ENCODE measurements around the gene KAZN. TPM values are rescaled to one million over a fixed set of nuclear protein-coding genes. Genes with fewer than 3 reads are reported as not detected.

The KAZN gene
- polyA plus RNA-seq, 3 donors = 2.6 to 13.7 (median 10.8) TPM

DNA sequence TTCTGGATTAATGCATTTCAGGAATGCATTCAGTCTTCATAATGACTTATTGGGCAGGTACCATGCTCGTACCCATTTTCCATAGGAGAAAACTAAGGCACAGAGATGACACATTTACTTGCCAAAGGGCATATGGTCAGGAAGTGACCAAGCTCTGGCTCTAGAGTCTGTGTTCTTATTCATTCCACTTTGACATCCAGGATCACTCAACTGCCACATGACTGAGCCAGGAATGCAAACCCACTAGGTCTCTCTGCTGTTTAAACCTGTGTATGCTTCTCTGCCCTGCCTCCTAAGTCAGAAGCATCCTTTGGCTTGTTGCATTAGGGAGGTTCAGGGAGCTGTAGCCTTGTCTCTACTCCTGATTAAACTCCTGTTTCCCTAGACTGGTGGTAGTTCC, 7.5 kb downstream of the KAZN start:
- no peak overlapping the region for H3K27ac ChIP-seq (ENCODE audit: low read depth, low read length)
- 91 to 94% (median 92%) methylated on average over 1 of the region's 1 CpG for WGBS, 3 donors

DNA sequence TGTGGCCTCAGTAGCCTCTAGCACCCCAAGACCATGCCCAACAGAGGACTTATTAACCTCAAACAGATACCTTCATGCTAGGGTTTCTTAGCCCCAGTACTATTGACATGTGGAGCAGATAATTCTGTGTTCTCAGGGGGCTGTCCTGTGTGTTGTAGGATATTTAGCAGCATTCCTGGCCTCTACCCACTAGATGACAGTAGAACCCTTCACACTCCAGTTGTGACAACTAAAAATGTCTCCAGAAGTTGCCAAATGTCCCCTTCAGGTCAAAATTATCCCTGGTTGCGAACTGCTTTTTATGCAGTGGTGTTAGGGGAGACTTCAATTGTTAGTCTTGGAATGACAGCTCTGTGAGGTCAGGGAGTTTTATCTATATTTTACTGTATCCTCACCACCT, 8.1 kb downstream of the KAZN start:
- 0 to 40% (median 38%) methylated on average over 1 of the region's 1 CpG for WGBS, 3 donors
- no peak overlapping the region for H3K27ac ChIP-seq (ENCODE audit: low read depth, low read length)

DNA sequence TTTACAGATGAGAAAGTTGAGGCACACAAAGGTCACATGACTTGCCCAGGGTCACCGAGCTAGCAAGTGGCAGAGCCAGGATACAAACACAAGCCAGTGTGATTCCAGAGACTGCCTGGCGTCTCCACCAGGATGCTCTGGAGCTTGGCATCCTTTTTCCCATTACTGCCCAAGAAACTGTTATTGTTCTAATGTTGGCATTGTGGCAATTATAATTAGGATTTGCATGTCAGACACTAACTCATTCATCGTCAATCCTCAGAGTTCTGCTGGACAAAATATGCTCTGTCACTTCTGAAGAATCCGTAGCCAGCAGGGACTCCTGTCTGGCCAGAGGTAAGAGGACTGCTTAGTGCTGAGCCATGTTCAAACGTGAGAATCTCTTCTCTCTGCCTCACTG, 8.8 kb downstream of the KAZN start:
- WGBS, 3 donors = 70 to 83% (median 76%) methylated on average over 5 of the region's 5 CpGs
- no peak overlapping the region for H3K27ac ChIP-seq (ENCODE audit: low read depth, low read length)

DNA sequence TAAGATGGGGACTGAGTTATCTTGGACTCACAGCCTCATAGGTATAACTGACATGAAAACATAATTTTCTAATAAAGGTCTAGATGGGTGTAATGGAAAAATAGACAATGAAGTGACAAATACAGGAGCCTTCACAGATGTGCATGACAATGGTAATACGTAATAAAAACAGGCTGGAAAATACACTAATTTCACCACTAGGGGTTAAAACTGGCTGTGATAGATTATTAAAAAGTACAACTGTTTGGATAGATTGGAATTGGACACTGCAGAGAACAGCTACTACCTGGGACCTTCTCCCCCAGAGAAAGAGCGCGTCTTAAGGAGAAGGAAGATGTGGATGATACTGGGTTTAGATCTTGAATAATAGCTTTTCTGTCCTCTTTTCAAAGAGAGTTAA, 9.8 kb downstream of the KAZN start:
- H3K27ac ChIP-seq (ENCODE audit: low read depth, low read length) = no peak overlapping the region
- 90 to 96% (median 94%) methylated on average over 3 of the region's 3 CpGs for WGBS, 3 donors

DNA sequence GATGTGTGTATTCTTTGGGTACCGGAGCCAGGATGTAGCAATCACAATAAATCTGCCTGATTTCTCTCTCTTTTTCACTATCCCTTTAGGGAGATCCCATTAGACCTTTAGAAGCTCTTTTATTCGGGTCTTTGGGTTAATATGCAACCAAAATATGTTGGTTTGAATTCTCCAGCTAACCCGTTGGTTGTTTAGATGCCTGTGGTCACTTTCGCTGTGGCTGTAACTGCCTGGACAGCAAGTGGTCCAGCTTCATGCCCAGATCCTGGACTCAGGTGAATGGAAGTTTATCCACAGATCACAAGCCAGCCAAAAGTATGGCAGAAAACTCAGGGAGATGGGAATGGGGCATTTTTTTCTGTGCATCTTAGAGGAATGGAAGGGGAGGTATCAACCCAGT, 12.3 kb downstream of the KAZN start:
- H3K27ac ChIP-seq (ENCODE audit: low read depth, low read length) = no peak overlapping the region
- 57 to 86% (median 79%) methylated on average over 4 of the region's 4 CpGs for WGBS, 3 donors

DNA sequence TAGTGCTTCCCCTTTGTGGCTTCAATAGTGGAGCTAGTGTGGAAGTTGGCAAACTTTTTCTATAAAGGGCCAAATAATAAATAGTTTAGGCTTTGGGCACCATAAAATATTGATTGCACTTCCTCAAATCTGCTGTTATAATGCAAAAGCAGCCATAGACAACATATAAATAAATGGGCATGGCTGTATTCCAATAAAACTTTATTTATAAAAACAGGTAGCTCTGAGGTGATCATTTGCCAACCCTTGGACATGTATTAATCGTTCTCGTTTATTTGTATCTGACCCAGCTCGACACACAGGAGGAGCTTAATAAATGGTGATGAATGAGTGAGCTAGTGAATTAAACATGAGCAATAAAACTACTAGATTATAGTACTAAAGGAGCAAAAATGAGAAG, 13.3 kb downstream of the KAZN start:
- no peak overlapping the region for H3K27ac ChIP-seq (ENCODE audit: low read depth, low read length)
- 81 to 91% (median 90%) methylated on average over 3 of the region's 3 CpGs for WGBS, 3 donors

DNA sequence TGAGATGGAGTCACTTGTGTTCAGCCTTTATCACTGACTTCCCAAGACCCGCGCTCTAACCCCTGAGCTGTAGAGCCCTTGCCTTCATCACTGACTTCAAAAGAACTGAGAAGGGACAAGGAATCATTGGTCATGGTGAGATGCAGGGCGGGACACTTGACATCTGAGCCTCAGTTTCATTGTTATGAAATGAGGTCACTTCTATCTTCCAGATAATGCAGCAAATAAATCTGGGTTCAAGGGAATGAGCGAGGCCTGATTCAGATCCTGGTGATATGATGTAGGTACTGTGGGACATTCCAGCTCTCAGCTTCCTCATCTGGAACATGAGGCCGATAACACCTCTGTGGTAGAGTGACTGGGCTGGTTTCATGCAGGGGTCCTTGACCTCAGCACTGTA, 13.8 kb downstream of the KAZN start:
- WGBS, 3 donors = 76 to 95% (median 93%) methylated on average over 5 of the region's 5 CpGs
- H3K27ac ChIP-seq (ENCODE audit: low read depth, low read length) = no peak overlapping the region

DNA sequence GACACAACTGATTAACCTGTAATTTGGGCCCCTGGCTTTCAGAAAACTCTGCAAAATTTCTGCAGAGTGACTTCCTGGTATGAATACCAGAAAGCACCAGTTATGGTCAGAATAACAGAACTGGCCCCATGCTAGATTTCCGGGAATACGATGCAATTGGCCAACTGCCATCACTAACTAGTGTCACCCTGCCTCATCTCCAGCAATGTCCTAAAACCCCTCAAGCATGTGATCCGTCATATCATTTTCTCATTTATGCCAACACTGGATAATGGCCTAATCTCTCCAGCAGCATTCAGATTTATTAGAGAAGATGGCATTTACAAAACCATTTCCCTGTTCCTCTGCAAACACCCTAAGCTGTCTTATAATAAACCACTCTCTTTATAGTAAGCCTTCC, 15.4 kb downstream of the KAZN start:
- H3K27ac ChIP-seq (ENCODE audit: low read depth, low read length) = no peak overlapping the region
- 57 to 67% (median 57%) methylated on average over 3 of the region's 3 CpGs for WGBS, 3 donors

DNA sequence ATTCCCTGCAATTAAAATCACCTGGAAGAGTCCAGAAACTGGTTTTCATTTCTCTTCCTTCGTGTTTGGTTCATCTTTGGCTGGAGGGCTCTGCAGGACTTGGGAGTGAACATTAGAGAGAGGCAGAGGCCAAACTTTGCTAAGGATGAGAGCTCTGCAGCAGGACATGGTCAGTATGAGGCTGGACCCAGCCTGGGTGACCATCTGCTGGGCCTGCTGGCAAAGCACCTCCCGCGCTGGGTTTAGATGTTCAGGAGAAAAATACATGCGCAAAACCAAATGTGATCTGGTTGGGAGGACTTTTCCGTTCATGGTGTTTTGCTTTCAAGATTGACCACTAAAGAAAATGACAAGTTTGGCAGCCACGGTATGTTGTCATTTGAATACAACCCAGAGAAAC, 15.9 kb downstream of the KAZN start:
- no peak overlapping the region for H3K27ac ChIP-seq (ENCODE audit: low read depth, low read length)
- WGBS, 3 donors = 86% methylated on average over 6 of the region's 6 CpGs

DNA sequence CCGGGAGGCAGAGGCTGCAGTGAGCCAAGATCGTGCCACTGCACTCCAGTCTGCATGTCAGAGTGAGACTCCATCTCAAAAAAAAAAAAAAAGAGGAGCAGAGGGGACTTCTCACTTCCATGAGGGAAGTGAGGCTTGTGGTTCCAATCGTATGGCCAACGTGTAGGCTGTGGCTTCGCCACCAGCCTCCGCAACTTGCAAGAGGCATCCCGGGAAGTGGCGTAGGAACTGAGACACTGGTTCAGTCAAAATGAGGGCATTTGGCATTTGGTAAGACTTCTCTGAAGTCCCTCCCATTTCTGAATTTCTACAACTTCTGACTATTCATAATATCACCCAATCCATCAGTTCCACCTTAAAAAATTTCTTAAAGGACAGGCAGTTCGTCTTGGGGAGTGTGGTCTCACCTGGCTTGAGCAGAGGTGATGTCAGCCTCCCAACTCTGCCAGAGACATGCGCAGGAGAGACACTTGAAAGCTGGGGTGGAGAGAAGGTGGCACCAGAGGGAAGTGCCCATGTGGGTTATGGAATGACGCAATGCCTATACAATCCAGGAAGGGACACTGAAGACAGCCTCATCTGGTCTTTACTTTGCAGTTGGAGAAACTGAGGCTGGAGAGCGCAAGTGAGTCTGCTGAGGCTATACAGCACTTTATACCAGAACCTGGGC, 17.2 kb downstream of the KAZN start:
- H3K27ac ChIP-seq (ENCODE audit: low read depth, low read length) = no peak overlapping the region
- WGBS, 3 donors = 79 to 88% (median 80%) methylated on average over 12 of the region's 12 CpGs

DNA sequence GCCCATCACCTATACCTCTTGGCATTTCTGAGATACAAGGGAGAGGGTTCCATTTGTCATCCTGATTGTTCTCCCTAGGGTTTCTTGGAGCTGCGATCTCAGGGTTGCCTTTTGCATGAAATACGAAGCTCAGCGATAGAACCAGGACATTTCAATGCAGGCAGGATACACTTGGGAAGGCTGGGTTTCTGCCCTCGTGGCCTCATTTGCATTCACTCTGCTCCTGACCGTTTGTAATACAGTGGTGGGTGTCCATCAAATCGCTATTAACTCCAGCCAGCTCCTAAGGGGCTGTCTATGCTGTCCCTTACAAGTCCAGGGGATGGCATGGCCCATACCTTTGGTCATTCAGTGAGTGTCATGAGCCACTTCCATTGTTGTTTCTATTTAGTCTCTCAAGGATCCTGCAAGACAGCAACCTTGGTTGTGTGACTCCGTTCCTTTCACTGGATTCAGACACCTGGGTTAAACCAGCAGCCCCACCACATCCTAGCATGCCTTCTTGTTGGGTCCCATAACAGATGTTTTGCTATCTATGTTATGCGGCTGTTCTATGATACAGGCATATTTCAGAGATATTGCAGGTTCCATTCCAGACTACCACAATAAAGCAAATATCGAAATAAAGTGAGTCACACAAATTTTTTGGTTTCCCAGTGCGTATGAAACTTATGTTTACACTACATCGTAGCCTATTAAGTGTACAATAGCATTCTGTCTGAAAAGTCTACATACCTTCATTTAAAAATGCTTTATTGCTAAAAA, 18.3 kb downstream of the KAZN start:
- 64 to 74% (median 73%) methylated on average over 11 of the region's 11 CpGs for WGBS, 3 donors
- H3K27ac ChIP-seq (ENCODE audit: low read depth, low read length) = no peak overlapping the region

DNA sequence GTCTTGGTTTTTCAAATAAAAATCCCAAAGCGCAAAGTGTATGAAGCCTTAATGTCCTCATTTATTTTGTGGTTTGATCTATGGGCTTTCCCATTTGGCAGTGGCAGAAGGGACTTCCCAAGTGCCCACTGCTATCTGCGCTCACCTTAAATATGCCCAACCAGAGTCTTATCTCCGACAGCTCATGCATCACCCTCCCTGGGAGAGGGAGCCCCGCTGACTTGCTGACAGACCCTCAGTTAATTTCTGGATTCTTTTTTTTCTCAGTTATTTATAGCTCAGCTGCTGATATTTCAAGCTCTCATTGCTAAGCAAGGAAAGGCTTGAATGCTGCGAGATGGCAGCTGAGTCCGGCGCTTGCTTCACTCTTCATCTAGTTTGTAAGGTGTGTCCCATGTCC, 19.3 kb downstream of the KAZN start:
- H3K27ac ChIP-seq (ENCODE audit: low read depth, low read length) = no peak overlapping the region
- 70 to 90% (median 87%) methylated on average over 7 of the region's 7 CpGs for WGBS, 3 donors

DNA sequence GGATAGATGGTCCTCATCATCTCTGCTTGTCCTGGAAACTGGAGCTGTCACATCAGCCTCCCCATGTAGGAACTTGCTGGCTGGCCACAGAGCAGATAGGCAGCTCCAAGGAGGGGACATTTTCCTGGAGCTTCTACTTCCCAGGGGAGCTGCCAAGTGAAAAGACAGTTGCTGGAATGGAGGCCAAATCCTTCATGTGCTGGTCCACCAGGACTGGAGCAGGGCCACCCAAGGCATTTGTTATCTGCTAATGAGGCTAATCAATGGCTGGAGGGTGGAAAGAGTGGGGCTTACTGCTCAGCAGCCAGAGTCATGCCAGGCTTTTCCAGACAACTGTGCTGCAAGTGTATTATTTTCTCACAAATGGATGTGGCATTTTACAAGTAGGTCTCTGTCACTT, 22.5 kb downstream of the KAZN start:
- H3K27ac ChIP-seq (ENCODE audit: low read depth, low read length) = no peak overlapping the region

DNA sequence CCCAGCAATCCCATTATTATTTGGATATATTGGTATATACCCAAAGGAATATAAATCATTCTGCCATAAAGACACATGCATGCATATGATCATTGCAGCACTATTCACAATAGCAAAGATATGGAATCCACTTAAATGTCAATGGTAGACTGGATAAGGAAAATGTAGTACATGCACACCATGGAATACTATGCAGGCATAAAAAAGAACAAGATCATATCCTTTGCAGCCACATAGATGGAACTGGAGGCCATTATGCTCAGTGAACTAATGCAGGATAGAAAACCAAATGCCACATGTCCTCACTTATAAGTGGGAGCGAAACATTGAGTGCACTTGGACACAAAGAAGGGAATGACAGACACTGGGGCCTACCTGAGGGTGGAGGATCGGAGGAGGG, 24.6 kb downstream of the KAZN start:
- no peak overlapping the region for H3K27ac ChIP-seq (ENCODE audit: low read depth, low read length)
- WGBS, 3 donors = 93 to 95% (median 94%) methylated on average over 2 of the region's 2 CpGs

DNA sequence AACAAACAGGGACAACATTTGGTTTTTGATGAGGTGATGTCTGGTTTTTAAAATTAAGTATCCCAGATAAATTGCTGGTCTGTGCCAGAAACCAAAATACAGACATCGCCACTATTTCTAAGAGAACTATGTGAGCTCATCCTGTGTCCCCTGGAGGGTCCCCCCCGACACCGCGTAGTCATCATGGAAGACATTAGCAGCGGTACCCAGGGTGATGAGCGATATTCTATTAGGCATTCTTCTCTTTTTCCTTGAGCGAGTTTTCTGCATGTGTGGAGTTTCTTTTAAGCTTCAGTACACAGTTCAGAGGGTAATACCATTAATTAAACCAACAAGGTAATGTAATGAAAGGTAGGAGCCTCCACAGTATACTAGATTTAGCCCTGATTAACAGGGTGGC, 26.5 kb downstream of the KAZN start:
- no peak overlapping the region for H3K27ac ChIP-seq (ENCODE audit: low read depth, low read length)
- WGBS, 3 donors = 92 to 96% (median 92%) methylated on average over 7 of the region's 7 CpGs

DNA sequence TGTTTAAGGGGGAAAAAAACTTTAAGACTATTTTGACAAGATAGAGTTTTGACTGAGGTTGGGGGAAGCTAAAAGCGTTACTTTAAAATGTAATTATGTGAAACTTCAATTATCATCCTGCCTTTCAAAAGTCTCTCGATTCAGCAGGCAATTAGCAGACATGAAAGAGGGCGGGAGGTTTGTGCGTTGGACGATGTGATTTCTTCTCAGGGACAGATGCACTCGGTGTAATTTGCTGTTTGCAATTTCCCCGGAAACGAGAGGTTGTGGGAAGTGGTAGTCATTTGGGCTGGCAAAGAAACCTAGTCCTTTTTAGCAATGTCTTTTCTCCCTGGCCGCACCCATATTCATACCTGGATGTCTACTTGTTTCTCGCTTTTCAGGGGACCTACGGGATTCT, 27.1 kb downstream of the KAZN start:
- 58 to 80% (median 79%) methylated on average over 11 of the region's 11 CpGs for WGBS, 3 donors
- no peak overlapping the region for H3K27ac ChIP-seq (ENCODE audit: low read depth, low read length)

DNA sequence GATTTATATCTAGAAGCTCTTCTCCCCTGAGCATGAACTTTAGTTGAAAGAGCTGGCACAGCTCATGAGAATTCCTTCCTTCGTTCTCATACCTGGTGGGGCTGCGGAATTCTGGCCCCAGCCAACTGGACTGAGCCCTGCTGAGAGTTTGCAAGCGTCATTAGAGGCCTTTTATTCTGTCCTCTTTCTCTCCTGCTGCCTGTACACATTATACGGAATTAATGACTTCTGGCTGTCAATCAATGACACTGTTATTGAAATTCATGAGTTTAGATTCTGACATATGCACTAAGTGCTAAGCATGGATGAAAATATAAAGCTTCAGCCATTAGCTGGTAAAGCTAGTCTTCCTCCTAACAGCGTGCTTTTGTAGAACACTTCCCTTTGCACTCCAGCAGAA, 27.5 kb downstream of the KAZN start:
- no peak overlapping the region for H3K27ac ChIP-seq (ENCODE audit: low read depth, low read length)

DNA sequence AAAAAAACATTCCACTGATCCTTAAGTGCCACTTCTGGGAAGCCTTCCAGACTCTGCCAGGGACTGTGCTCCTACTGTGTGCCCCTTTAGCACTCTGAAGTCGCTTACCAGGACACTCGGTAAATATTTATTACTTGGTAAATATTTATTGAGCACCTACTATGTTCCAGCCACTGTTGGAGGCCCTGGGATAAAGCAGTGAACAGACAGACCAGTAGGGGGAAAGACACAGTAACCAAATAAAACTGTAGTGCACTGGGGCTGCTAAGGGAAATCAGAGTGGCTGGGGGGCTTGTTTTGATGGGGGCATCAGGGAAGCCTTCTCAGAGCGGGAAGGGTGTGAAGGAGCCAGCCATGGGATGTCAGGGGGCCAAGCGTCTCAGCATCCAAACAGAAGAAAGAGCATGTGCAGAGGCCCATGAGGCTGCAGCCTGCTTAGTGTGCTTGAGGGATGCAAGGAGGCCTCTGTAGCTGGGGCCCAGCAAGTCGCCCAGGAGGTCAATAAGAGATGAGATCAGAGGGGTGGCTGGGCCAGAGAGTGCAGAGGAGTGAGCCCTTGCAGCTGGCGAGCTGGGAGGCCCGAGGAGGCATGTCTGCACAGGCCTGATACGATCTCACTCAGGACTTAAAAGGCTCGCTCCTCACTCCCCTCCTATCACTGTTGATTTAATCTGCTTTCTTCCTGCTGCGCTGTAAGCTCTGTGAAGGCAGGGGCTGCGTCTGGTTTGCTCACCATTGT, 28.6 kb downstream of the KAZN start:
- H3K27ac ChIP-seq (ENCODE audit: low read depth, low read length) = no peak overlapping the region

More for the DNA sequence above, 27.5 kb downstream of the KAZN start:
- 64 to 85% (median 85%) methylated on average over 5 of the region's 5 CpGs for WGBS, 3 donors

DNA sequence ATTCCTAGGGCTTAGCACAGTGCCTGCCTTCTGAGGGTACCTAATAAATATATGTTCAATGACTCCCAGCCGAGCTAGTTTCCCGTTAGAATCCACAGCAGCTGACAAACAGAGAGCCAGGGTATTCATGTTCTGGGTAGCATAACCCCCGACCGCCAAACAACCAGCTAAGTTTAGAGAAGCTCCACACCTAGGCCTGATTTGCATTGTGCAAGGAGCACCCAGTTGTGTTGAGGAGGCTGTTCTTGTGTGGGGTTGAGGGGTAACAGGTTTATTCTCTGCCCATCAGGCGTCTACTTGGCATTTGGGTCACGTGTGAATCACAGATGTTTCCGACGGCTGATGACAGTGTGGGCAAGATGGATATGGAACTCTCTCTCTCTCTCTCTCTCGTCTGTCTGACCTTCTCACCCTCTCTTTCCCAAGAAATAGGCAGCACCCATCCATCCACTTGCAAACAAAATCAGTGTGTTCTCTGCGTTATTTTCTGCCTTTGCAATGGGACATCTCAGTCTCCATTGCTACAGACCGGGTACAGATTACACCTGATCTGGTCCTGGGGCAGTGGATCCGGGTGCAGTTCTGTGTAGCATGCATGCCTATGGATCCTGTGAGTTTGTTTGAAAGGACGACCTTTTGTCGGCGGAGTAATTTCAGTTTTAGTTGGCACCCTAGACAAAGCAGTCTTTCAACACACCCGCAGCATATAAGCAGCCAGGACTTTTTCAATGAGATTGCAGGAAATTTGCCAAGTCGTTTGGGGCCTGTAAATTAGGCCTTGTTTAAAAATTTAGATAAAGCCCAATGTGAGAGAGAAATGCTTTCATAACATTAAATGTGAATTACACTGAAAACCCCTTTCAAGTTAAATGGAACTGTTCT, 29.4 kb downstream of the KAZN start:
- WGBS, 3 donors = 51 to 65% (median 65%) methylated on average over 17 of the region's 17 CpGs
- H3K27ac ChIP-seq (ENCODE audit: low read depth, low read length) = no peak overlapping the region

More for the DNA sequence above, 28.6 kb downstream of the KAZN start:
- WGBS, 3 donors = 53 to 69% (median 60%) methylated on average over 11 of the region's 11 CpGs
